Renal cortical epithelial cell (primary cell): ENCODE data around the gene ARHGAP6. TPM values are rescaled to one million over a fixed set of nuclear protein-coding genes. Genes with fewer than 3 reads are reported as not detected.
A peak's percentile ranks its signal among the peaks of the same experiment; 100 is the strongest.

ENCODE experiments used
- DNase-seq: peaks from one replicate; pipeline ENCODE4 v3.0.0-alpha.2; 2011; ENCODE audit warnings: low read depth
- total RNA-seq: library from RNA; depleted of rRNA; stranded (reverse); fragments of >200 nt; gene quantifications from 2 replicates; pipeline ENCODE4 v1.2.3, GENCODE V29; 2014

Gene ARHGAP6
- total RNA-seq, 1 donor from 2014 or later: 9.4 TPM

GRCh38 chrX:11108253-11108941 is 557.3 kb downstream of the ARHGAP6 start:
- DNase-seq: no peak

GRCh38 chrX:11105080-11105479 is 560.6 kb downstream of the ARHGAP6 start:
- no peak for DNase-seq

- no peak for DNase-seq
Observed at GRCh38 chrX:11103751-11104150, 562.0 kb downstream of the ARHGAP6 start.

- no peak for DNase-seq
Observed at GRCh38 chrX:11103006-11103405, 562.7 kb downstream of the ARHGAP6 start.

- DNase-seq: peak; percentile 84
Observed at GRCh38 chrX:11100281-11101035, 565.3 kb downstream of the ARHGAP6 start.

- DNase-seq: no peak
Observed at GRCh38 chrX:11099465-11099864, 566.3 kb downstream of the ARHGAP6 start.

GRCh38 chrX:11097933-11098332 is 567.8 kb downstream of the ARHGAP6 start:
- no peak for DNase-seq

GRCh38 chrX:11089802-11090201 is 575.9 kb downstream of the ARHGAP6 start:
- no peak for DNase-seq

Other genes starting within 250 kb of the ARHGAP6 start
- 26.0 and 28.3 TPM in 2 replicates for gene MSL3, start 92.3 kb upstream of the ARHGAP6 start, total RNA-seq